GM12891 (cell line): ENCODE measurements around the gene SEMA5A.

Experiments used
- DNase-seq: peaks from one replicate; pipeline ENCODE4 v3.0.0; 2011; ENCODE audit warnings: low spot score; ENCODE audit not compliant: insufficient read length
- FAIRE-seq: peaks from 2 replicates; lab custom pipeline; 2011; peaks lifted over from hg19 to GRCh38; lab: Jason Lieb, UNC
- PAX5 ChIP-seq: IDR thresholded peaks from 2 replicates; pipeline ENCODE4 v1.6.1; 2011; ENCODE audit warnings: low read length, moderate library complexity, mild to moderate bottlenecking; ENCODE audit not compliant: insufficient read depth, severe bottlenecking
- POLR2A ChIP-seq: IDR thresholded peaks from 2 replicates; pipeline ENCODE4 v1.6.1; 2011; ENCODE audit warnings: low read depth, low read length, control low read depth
- POLR2AphosphoS5 ChIP-seq: IDR thresholded peaks from 2 replicates; pipeline ENCODE4 v1.6.1; 2011; ENCODE audit warnings: low read depth, low read length, control low read depth
- POU2F2 ChIP-seq: IDR thresholded peaks from 2 replicates; pipeline ENCODE4 v1.6.1; 2011; ENCODE audit warnings: low read depth, mild to moderate bottlenecking, control low read depth, low read length, moderate library complexity
- SPI1 ChIP-seq: IDR thresholded peaks from 2 replicates; pipeline ENCODE4 v1.6.1; 2011; ENCODE audit warnings: low read depth, low read length, control low read depth
- TAF1 ChIP-seq: IDR thresholded peaks from 2 replicates; pipeline ENCODE4 v1.6.1; 2011; ENCODE audit warnings: low read depth, low read length, control low read depth

Gene SEMA5A

DNA sequence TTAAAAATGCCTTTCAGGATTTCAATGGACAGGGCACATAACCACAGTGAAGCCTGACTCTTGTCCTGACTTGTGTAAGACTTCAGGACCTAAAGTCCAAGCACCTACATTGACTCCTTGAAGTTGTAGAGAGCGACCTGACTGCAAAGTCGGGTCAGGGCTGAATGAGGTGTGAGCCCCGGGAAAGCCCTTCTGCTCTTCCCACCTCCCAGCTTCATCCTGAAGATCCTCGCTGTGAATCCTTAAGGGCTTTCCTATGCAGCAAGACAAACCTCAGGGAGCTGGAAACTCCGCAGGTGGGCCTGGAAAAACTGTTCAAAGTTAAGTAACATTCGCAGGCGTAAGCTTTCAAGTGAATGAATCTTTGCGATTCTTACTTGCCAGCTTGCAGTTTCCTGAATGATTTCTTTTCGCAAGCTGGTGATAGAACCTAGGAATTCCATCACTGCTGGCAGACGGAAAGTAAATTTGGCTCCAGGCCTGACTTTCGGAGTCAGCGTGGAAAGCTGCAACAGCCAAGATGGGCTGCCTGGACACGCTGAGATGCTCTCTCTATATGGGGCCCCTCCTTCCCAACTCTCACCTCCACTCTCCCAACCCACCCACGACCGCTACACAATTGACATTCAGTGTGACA, 10.9 kb downstream of the SEMA5A start:
- no peak for DNase-seq
- no peak for TF ChIP-seq POLR2AphosphoS5
- TF ChIP-seq PAX5: no peak
- no peak for TF ChIP-seq POLR2A
- TF ChIP-seq TAF1: no peak
- TF ChIP-seq SPI1: no peak
- TF ChIP-seq POU2F2: no peak
- FAIRE-seq: no peak

DNA sequence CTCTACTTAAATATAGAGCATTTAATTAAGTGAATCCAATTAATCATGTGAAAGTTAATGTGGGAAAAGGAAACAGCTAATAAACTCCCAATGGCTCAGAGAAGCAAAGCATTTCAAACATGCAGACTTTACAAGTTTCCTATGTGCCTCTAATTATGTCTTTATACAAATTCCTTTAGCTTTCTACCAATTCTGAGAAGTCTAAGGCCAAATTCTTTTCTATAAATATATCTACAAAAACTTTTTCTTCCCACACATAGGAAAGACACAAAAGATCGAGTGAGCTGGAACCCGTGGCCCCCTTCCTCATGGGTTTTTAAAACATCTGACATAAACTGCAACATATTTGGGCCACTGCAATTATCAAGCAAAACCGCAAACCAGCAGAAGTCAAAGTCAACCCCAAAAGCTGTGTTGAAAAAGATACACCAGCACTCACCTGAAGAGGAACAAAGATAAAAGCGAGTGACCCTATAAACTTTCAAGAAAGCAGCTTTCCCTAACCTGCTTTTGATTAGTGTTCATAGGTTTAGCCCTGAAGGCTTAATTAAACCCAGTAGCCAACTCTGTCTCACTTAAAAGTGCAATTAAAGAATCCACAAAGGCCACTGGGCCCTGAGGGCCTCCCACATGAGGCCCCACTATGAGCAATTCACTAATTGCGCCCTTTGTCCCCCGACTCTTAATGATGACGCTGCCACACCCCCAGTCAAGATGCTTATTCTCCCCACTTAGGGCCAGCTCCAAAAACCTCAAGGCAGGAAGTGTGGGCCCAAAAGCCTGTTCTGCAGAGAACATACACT, 12.1 kb downstream of the SEMA5A start:
- FAIRE-seq (no peak), DNase-seq (no peak)
- no peak for TF ChIP-seq SPI1
- TF ChIP-seq PAX5: no peak
- no peak for TF ChIP-seq POLR2A
- TF ChIP-seq POU2F2: no peak
- TF ChIP-seq POLR2AphosphoS5: no peak
- no peak for TF ChIP-seq TAF1

DNA sequence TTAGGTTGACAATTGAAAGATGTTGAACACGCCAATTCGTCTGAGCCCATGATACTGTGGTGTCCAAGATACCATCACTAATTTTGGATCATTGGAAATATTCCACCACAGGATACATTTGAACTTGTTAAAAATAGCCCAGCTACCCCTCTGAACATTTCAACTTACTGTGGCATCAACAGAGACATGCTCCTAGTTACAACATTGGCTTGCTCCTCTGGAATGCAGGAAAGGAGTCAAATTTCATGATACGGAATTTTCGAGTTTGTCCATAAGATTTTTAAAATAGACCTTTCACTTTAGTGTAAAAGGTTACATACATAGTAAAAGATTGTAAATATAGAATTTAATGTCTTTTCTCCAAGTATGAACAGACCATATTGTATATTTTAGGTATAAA, 12.8 kb downstream of the SEMA5A start:
- TF ChIP-seq TAF1 (no peak), POU2F2 (no peak), POLR2A (no peak), SPI1 (no peak), POLR2AphosphoS5 (no peak), PAX5 (no peak)
- DNase-seq (no peak), FAIRE-seq (no peak)

DNA sequence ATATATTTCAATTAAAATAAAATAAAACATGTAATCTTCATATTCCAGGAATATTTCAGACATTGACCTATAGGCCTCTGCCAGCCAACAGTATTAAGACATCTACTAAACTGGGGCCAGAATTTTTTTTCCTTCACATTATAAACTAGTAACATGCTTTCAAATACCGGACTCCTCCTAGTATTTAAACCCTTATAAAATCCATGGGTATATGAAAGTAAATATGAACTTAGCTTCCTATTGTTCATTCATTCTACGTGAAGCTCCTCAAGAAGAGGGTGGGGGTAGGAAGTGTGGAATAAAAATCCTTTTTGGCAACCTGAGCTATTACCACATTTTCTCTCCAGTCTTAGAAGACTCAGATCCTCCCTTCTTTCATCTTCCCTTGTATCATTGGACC, 16.4 kb downstream of the SEMA5A start:
- no peak for FAIRE-seq
- no peak for DNase-seq
- TF ChIP-seq TAF1 (no peak), POU2F2 (no peak), SPI1 (no peak), POLR2A (no peak), PAX5 (no peak), POLR2AphosphoS5 (no peak)

DNA sequence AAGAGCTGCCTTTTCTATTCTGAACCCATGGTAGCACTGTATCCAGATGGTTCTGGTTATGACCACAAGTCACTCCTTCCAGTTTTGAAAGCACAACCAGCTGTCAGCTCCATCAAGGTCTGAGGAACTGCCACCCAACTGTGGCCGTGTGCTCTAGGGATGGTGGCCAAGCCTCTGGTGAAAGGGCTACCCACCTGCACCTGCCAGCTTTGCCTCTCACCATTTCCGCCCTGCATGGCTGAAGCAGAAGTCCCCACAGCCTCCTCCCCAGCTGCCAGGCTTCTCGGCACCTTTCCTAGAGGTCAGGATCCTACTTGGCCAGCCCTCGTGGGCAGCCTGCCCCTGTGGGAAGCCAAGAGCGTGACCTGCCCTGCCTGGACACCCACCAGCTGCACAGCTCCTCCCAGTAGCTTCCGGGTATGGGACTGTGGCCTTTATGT, 16.8 kb downstream of the SEMA5A start:
- FAIRE-seq: no peak
- TF ChIP-seq POLR2A (no peak), PAX5 (no peak), POU2F2 (no peak), TAF1 (no peak), POLR2AphosphoS5 (no peak)
- DNase-seq: no peak

DNA sequence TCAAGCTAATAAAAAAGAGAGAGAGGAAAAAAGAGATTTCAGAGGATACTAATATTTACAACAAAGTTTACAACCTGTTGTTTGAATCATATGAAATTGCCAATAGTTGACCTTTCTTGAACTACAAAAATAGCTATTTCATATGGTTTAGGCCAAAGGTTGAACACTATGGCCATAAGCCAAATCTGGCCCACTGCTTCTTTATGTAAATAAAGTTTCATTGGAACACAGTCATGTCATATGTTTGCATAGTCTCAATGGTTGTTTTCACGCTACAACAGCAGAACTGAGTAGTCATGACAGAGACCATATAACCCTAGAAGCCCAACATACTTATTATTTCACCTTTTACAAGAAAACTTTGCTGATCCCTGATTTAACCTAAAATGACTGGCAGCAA, 20.9 kb downstream of the SEMA5A start:
- TF ChIP-seq TAF1 (no peak), POU2F2 (no peak), POLR2A (no peak), SPI1 (no peak), PAX5 (no peak), POLR2AphosphoS5 (no peak)
- no peak for DNase-seq
- FAIRE-seq: no peak

DNA sequence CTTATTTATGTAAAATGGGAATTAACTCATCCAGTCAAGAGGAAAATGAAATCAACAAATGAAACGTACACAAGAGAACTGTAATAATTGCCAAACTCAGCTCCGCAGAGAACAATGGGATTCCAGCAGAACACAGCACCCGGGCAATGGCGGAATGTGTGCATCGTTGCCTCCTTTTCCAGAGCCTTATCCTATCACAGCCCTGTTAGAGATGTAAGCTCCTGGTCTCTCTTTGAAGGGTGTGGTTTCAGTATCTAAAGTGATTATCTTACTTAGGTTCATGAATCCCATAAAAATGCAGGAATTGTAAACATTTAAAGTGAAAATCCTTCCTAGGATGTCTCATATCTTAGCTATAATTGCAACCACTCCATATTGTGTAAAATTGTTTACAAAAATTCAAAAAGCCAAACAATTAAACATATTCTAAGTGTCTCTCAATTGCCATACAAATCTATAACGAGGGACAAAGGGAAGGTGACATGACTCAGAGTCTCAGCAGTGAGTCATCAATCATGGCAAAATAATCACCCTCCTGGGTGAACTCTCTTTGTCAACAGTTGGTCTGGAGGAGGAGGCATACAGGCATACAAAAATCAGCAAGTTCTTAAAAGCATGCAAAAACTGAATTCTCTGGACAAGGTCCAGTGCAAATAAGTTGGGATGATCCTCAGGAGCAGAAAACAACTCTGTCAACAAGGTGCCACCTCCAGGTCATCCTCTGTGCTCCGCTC, 22.6 kb downstream of the SEMA5A start:
- FAIRE-seq (no peak), DNase-seq (no peak)
- TF ChIP-seq SPI1 (no peak), TAF1 (no peak), POU2F2 (no peak), POLR2AphosphoS5 (no peak), PAX5 (no peak), POLR2A (no peak)

DNA sequence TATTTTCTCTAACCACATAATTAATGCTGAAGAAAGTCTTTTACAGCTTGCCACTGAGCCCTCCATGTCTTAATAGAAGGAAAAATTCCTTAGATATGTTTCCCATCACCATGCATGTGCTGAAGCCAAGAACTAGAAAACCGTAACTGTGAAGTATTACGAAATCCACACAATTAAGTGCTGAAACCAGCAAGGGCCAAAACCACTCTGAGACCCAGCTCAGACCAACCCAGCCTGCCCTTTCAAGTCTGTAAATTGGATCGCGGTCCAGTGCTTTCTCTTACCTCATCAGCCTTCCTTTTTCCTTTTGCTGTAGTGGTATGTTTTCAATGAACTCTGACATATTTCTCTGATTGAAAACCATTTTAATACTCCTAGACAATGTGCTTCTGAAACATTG, 26.3 kb downstream of the SEMA5A start:
- DNase-seq: no peak
- FAIRE-seq: no peak
- TF ChIP-seq POLR2AphosphoS5: no peak
- no peak for TF ChIP-seq PAX5
- TF ChIP-seq TAF1: no peak
- no peak for TF ChIP-seq POLR2A

DNA sequence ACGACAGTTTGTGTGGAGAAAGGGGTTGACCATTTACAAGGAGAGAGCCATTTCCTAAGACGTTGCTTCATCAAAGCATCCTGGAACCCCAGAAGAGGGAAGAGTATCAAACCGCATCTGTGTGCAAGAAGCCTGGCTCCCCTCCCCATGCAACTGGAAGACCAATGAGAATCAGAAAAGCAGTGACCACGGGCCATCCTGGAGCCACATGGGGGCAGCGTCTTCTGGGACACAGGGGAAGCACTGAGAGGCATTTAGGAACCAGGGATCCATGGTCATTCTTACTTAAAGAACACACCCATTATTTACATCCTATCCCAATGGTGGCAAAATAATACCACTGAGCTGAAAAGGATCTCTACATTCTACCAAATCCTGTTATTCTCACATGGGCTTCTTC, 29.3 kb downstream of the SEMA5A start:
- DNase-seq (no peak), FAIRE-seq (no peak)
- TF ChIP-seq POLR2AphosphoS5 (no peak), PAX5 (no peak), POLR2A (no peak), TAF1 (no peak), SPI1 (no peak), POU2F2 (no peak)
